Measurements from ENCODE around the gene ERBB3. TPM values are rescaled to one million over a fixed set of nuclear protein-coding genes. Genes with fewer than 3 reads are reported as not detected.

The ERBB3 gene
- polyA plus RNA-seq, 1 of the 3 experiments (the other 2 are of a cell fraction), result 1.4 TPM

- TF ChIP-seq, protein P1, sequence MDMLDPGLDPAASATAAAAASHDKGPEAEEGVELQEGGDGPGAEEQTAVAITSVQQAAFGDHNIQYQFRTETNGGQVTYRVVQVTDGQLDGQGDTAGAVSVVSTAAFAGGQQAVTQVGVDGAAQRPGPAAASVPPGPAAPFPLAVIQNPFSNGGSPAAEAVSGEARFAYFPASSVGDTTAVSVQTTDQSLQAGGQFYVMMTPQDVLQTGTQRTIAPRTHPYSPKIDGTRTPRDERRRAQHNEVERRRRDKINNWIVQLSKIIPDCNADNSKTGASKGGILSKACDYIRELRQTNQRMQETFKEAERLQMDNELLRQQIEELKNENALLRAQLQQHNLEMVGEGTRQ (IDR thresholded peaks at IDR 0.05; ENCODE audit: borderline replicate concordance, low read depth, low read length), result no peak; the same call in 1 of the 2 replicates
- no peak for TF ChIP-seq FOSL2 (IDR thresholded peaks at IDR 0.05; ENCODE audit: borderline replicate concordance, low read depth)
- peak; percentile 94 for TF ChIP-seq ZBTB33 (IDR thresholded peaks at IDR 0.05; ENCODE audit: borderline replicate concordance, low read depth)
- TF ChIP-seq RXRA (IDR thresholded peaks at IDR 0.05; ENCODE audit: borderline replicate concordance, low read depth), result no peak; the same call in 1 of the 2 replicates
- TF ChIP-seq JUND (IDR thresholded peaks at IDR 0.05), result peak; percentile 74
- TF ChIP-seq CHD2 (IDR thresholded peaks at IDR 0.05; ENCODE audit: low read length, partially characterized antibody), result peak; percentile 97
- TF ChIP-seq RAD21 (IDR thresholded peaks at IDR 0.05; ENCODE audit: low read length), result no peak
- no peak for TF ChIP-seq TEAD4 (IDR thresholded peaks at IDR 0.05; ENCODE audit: borderline replicate concordance, insufficient read depth)
- TF ChIP-seq EP300 (IDR thresholded peaks at IDR 0.05; ENCODE audit: borderline replicate concordance in 1 of 2, low read depth in 1 of 2, low read length in 1 of 2), result peak in 1 of 2 experiments; percentile 51; a peak in 2 of 4 replicates
- peak; percentile 83 for TF ChIP-seq TAF1 (IDR thresholded peaks at IDR 0.05; ENCODE audit: borderline replicate concordance, low read depth, low read length)
- no peak for TF ChIP-seq FOXM1 (IDR thresholded peaks at IDR 0.05; ENCODE audit: low read depth)
These were observed 38.1 kb downstream of the ERBB3 start, which contains the start of gene ZC3H10 (continued) for GRCh38 chr12:56117778-56118687.

DNA sequence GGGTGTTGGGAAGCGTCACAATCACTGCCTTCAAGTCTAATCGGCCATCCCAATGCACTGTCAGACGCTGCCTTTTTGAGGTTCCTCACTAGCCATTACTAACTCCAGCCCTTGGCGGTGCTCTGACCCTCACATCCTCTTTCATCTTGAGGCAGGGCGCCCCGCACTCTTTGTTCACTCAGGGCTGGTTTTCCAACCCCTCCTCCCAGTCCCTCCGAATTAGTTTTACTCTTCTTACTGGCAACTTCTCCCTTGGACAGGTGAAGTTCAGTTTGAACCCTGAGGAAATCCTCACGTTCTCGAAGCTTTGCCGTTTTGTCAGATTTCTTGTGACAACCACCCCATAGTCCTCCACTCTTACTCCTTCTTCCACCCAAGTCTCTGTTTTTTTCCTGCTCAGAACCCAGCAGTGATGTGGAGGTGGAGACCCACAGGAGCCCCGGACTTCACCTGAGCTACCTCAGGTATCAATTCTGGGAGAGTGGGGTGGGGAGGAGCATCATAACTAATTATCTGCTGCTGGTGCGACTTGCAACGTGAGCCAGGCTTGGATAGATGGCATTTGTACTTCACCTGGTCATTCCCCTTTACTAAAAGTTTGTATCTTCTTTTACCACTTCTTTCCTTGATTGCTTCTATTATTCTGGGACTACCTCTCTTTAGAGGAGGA, 38.9 kb downstream of the ERBB3 start:
- WGBS (ENCODE audit: low lambda C conversion rate), result 2% methylated on average over 13 of the region's 13 CpGs
- no peaks in the 10 kb centered on the region for H3K27me3 ChIP-seq (ENCODE audit: insufficient read depth)
- H3K4me2 ChIP-seq, result peak overlapping the region; percentile 93
- no peaks in the 10 kb centered on the region for H3K9me3 ChIP-seq
- H3K9ac ChIP-seq, result peak overlapping the region; percentile 72
- ChIA-PET POLR2A (interaction anchor here (0.6 to 2.5 kb wide), 20 partner anchors 8 to 289 kb away, joined by 3 to 44 read pairs (median 4); partner anchors contain the start of genes DNAJC14, ERBB3, ESYT1 and MYL6), CTCF (interaction anchor here (0.6 to 16.0 kb wide), 29 partner anchors 8 to 511 kb away, joined by 3 to 272 read pairs (median 4); partner anchors contain the start of genes ANKRD52, ERBB3, ESYT1 and MYL6)
- peak overlapping the region; percentile 90 to 93 for H3K27ac ChIP-seq (ENCODE audit: low read depth in 2 of 2, low read length in 1 of 2)
- peaks cover 10 to 28% of the 10 kb centered on the region in 2 experiments for H3K36me3 ChIP-seq (replicated peaks in 1 of 2; ENCODE audit: control insufficient read depth in 1 of 2, insufficient read depth in 2 of 2, low read length in 1 of 2)
- TF ChIP-seq EP300 (IDR thresholded peaks at IDR 0.05; ENCODE audit: borderline replicate concordance in 1 of 2, low read depth in 1 of 2, low read length in 1 of 2) (no peak), PBX3 (IDR thresholded peaks at IDR 0.05) (no peak), USF1 (IDR thresholded peaks at IDR 0.05; ENCODE audit: borderline replicate concordance, low read depth) (no peak), FOSL2 (IDR thresholded peaks at IDR 0.05; ENCODE audit: borderline replicate concordance, low read depth) (no peak), TCF12 (IDR thresholded peaks at IDR 0.05) (no peak), RAD21 (IDR thresholded peaks at IDR 0.05; ENCODE audit: low read length) (no peak), CHD2 (IDR thresholded peaks at IDR 0.05; ENCODE audit: low read length, partially characterized antibody) (no peak)
- H4K20me1 ChIP-seq (ENCODE audit: insufficient read depth), result peaks cover 3% of the 10 kb centered on the region; the same call in 1 of the 2 replicates
- peaks cover 18 to 20% of the 10 kb centered on the region in 2 experiments; a peak in 3 of 4 replicates for H3K4me1 ChIP-seq (ENCODE audit: control insufficient read depth in 1 of 2, insufficient read depth in 2 of 2, low read depth in 1 of 2, low read length in 1 of 2)
- peaks cover 30% of the 10 kb centered on the region for H3F3A ChIP-seq (replicated peaks; ENCODE audit: insufficient read depth)
- peaks cover 47% of the 10 kb centered on the region for H3K79me2 ChIP-seq (ENCODE audit: insufficient read depth)
- H3K9me2 ChIP-seq, result no peaks in the 10 kb centered on the region
- H3K4me3 ChIP-seq (ENCODE audit: low read depth in 2 of 2, low read length in 1 of 2), result peak overlapping the region; percentile 79 to 89
- H2AFZ ChIP-seq (ENCODE audit: low read depth), result peak overlapping the region; percentile 23; the same call in 1 of the 2 replicates
- no peak for DNase-seq

Data from SK-N-SH (cell line).